IPS-11a (cell line): Measurements from ENCODE around the gene TMTC3.

ENCODE experiments used
- H3K4me3 ChIP-seq: one replicate; pipeline ENCODE4 v1.5.1; 2013; ENCODE audit warnings: low read depth, low read length, control low read depth

TMTC3 gene

DNA sequence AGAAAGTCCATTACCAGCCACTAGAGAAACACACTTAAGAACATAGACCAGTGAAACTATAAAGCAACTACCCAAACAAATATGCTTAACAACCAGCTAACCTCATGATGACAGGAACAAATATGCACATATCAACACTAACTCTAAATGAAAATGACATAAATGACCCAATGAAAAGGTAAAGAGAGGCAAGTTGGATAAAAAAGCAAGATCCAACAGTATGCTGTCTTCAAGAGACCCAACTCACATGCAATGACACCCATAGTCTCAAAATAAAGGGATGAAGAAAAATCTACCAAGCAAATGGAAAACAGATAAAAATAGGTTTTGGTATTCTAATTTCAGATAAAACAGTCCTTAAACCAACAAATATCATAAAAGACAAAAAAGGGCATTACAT is 77.8 kb downstream of the TMTC3 start:
- H3K4me3 ChIP-seq = no peak overlapping the region

DNA sequence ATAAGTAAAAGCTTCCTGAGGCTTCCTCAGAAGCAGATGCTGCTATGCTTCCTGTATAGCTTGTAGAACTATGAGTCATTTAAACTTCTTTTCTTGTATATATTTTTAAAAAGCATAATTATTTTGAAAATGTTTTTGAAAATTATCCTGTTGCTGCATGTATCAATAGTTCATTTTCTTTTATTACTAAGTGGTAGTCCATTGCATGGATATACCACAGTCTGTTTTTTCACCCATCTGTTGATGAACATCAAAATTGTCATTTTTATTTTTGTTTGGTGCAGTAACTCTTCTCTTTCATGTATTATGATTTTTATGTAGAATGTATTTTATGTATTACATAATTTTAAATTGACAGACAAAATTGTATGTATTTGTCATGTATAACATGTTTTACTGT is 81.4 kb downstream of the TMTC3 start:
- no peak overlapping the region for H3K4me3 ChIP-seq

DNA sequence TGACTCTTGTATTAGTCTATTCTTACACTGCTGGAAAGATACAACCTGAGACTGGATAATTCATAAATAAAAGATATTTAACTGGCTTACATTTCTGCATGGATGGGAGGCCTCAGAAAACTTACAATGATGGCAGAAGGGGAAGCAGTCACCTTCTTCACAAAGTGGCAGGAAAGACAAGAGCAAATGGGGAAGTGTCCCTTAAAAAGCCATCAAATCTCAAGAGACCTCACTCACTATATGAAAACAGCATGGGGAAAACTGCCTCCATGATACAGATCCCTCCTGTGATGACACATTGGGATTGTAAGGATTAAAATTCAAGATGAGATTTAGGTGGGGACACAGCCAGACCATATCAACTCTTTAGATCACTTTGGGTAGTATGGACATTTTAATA is 83.7 kb downstream of the TMTC3 start:
- no peak overlapping the region for H3K4me3 ChIP-seq

DNA sequence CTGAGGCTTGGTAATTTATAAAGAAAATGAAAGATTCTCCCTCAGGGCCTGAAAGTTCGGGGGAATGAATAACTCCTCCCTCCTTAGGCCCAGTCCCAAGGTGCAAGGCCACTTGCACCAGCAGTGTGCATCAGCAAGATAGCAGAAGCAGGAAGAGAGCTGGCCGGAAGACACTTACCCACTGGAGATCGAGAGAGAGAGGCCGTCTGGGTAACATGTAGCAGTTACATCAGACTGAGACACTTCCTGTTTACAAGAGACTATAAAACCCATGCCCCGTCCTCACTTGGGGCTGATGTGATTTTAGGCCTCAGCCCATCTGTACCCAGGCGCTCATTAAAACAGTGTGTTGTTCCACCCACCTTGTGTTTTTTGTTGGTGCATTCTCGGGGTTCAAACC is 85.2 kb downstream of the TMTC3 start:
- no peak overlapping the region for H3K4me3 ChIP-seq

DNA sequence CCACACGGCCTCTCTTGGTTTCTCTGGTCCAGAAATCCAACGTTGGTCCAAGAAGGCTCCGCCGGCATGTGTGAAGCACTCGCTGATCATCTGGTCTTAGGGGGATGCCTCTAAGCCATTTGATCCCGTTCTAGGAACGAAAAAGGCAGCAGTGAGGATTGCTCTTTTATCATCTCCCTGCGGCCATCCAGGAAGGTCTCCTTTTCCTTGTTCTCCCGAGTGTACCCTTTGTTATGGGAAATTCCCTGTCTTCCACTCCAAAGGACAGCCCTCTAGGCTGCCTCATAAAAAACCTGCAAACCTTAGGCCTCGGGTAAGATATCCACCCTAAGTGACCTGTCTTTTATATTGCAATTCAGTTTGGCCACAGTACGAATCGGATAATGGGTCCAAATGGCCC is 85.8 kb downstream of the TMTC3 start:
- H3K4me3 ChIP-seq = no peak overlapping the region

DNA sequence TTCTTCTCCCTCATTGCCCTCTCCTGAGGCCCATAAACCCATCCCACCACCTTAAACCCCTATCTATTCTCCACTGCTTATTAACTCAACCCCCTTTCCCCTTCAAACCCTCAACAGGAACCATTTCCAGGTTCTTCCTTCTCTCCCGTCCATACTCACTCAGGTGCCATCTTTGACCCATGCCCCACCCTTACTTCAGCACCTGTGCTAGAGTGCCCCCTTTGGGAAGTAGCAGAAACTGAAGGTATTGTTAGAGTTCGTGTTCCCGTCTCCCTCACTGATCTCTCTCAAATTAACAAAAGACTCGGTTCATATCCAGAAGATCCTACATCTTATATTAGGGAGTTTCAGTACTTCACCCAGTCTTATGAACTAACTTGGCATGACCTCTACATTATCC is 86.6 kb downstream of the TMTC3 start:
- no peak overlapping the region for H3K4me3 ChIP-seq

DNA sequence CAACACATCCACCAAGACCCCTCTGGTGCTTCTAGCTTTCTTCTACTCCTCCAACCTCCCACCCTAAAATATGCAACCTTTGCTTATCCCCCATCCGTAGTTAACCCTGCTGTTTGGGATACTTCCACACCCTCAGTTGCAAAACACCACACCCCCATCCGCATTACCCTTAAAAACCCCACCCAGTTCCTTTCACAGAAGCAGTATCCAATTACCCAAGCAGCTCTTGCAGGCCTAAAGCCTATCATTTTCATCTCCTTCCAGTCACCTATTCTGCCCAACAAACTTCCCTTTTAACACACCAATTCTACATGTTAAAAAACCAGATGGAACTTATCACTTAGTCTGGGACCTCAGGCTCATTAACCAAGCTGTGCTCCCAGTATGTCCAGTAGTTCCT is 88.2 kb downstream of the TMTC3 start:
- H3K4me3 ChIP-seq = no peak overlapping the region

DNA sequence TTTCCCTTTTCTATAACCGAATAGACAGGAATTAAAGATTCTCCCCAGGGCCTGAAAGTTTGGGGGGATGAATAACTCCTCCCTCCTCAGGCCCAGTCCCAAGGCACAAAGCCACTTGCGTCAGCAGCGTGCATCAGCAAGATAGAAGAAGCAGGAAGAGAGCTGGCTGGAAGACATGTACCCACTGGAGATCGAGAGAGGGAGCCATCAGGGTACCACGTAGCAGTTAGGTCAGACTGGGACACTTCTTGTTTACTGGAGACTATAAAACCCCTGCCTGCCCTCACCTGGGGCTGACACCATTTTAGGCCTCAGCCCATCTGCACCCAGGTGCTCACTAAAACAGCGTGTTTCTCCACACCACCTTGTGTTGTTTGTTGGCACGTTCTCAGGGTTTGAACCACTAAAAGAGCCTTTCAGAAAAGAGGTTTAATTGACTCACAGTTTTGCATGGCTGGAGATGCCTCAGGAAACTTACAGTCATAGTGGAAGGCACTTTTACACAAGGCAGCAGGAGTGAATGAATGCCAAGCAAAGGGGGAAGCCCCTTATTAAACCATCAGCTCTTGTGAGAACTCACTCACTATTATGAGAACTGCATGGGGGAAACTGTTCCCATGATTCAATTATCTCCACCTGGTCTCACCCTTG is 93.2 kb downstream of the TMTC3 start:
- H3K4me3 ChIP-seq = no peak overlapping the region

DNA sequence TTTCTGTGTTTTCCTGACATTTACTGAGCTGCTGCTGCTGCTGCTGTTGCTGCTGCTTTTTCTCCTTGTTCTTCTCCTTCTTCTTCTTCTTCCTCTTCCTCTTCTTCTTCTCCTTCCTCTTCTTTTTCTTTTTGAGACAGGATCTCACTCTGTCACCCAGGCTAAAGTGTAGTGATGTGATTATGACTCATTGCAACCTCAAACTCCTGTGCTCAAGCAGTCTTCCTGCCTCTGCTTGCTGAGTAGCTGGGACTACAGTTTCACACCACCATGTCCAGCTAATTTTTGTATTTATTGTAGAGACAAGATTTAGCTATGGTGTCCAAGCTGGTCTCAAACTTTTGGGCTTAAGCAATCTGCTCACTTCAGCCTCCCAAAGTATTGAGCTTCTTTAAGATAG is 95.8 kb downstream of the TMTC3 start:
- H3K4me3 ChIP-seq = no peak overlapping the region

DNA sequence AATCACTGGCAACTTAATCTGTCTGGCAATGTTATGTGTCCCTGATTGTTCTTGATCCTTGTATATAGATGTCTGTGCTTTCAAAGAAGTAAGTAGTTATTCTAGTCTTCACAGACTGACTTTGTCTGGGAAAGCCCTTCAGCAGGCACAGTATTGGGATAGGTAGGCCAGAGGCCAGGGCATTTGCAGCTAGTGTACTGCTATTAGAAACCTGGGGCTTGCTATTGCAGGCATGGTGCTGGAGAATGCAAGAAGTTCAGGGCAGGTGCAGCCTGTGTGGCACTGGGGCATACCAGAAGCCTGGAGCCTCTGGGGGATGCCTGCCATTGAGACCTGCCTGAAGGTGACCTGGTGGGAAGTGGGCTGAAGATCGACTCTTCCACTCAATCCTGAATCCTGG is 96.3 kb downstream of the TMTC3 start:
- H3K4me3 ChIP-seq = no peak overlapping the region

DNA sequence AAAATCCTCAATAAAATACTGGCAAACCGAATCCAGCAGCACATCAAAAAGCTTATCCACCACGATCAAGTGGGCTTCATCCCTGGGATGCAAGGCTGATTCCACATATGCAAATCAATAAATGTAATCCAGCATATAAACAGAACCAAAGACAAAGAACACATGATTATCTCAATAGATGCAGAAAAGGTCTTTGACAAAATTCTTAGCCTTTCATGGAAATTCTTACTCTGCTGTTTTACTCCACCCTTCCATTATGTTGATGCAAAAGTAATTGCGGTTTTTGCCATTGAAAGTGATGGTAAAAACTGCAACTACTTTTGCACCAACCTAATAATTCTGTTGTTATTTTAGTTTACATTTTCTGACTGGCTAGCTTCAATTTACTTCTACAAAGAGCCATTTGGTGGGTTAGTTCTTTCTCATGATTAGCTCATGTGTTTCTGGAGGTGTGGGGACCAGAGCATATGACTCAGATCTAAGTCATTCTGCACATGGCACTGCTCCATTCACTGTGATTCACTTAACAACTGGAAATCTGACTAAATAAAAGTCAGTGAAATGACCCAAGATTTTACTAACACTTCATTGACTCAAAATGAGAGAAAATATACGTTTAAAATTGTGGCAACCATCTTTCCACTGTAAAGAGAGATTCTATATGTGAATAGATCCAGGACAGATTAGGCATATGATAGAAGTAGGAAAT is 99.9 kb downstream of the TMTC3 start:
- no peak overlapping the region for H3K4me3 ChIP-seq

DNA sequence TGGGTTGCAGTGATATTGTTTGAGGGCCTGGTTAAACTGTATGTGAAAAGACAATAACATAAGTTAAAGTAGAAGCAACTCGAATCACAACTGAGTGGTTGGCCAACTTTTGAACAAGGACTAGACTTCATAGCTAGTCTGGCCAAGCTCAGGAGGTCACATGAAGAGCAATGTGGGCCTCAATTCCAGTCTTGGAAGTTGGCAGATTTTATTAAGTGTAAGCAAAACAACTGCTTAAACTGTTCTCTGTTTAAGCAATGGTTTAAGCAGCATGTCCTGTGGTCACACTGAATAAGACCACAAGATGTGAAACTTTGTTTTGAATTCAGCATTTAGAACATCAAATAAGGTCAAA is 100.4 kb downstream of the TMTC3 start:
- H3K4me3 ChIP-seq = no peak overlapping the region

DNA sequence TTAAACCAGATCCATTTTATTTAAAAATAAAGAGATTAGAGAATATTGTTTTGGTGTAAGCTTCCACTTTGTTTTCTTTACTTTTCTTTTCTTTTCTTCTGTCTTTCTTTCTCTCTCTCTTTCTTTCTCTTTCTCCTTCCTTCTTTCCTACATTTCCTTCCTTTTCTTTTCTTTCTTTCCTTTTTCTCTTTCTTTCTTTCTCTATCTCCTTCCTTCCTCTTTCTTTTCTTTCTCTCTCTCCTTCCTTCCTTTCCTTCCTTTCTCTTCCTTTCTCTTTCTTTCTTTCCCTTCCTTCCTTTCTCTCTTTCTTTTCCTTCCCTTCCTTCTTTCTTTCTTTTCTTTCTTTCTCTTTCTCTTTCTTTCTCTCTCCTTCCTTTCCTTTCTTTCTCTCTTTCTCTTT is 100.8 kb downstream of the TMTC3 start:
- no peak overlapping the region for H3K4me3 ChIP-seq

DNA sequence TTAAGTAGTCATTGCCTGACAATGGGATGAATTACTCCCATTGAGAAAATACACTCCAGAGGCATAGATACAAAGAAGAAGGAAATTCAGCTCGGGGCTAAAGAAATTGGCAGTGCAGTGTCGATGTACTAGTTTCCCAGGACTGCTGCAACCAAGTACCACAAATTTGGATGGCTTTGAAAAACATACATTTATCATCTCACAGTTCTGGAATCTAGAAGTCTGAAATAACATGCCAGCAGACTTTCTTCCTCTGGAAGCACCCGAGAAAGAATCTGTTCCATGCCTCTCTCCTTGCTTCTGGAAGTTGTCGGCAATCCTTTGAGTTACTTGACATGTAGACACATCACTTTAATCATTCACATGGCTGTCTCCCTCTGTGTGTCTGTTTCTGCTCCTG is 101.9 kb downstream of the TMTC3 start:
- no peak overlapping the region for H3K4me3 ChIP-seq

DNA sequence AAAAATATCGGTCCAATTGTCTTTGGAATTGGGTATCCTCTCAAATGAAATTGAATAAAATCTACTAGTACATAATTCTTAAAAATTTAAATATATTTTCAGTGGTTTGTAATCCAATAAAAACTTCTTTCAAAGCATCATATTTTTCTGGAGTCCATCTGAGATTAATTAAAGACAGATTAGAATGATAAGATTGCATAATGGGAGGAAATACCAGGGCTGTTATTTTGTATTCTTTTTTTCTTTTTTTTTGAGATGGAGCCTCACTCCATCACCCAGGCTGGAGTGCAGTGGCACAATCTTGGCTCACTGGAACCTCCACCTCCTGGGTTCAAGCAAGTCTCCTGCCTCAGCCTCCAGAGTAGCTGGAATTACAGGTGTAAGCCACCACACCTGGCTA is 103.8 kb downstream of the TMTC3 start:
- H3K4me3 ChIP-seq = no peak overlapping the region

DNA sequence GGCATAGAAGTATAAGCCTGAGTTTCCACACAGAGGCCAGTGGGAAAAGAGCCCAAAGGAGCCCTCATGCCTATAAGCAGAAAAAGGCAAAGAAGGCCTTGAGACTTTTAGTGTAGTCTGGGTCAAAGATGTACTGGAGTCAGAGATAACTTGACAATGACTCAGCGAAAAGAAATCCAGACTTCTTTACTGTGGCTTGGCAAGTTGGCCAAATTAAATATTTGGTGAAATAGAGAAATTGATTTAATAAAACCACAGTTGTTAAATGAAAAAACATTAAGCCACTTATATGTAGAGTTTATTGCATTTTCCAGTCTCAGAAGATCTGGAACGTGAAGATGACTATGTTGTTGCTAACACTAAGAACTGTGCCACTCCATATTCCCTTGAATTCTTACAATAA is 105.1 kb downstream of the TMTC3 start:
- no peak overlapping the region for H3K4me3 ChIP-seq

DNA sequence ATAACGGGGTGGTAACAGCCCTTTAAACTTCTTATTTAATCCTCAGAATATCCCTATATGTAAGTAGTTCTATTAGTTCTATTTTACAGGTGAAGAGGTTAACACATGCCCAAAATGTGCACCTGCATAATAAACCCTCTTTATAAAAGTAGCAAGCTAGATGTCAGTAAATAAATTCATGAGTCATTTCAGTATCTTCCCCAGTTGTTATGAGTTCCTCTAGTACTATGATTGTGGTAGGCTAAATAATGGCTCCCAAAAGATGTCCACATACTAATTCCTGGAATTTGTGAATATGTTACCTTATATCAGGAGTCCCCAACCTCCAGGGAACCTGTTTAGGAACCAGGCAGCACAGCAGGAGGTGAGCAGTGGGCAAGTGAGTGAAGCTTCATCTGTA is 106.5 kb downstream of the TMTC3 start:
- H3K4me3 ChIP-seq = no peak overlapping the region
